Smooth muscle cell of bladder (primary cell): Measurements from ENCODE around the gene PIWIL1. TPM values are rescaled to one million over a fixed set of nuclear protein-coding genes. Genes with fewer than 3 reads are reported as not detected.

Experiments
- total RNA-seq: library from RNA; depleted of rRNA; stranded (reverse); fragments of >200 nt; gene quantifications from 2 replicates; pipeline ENCODE4 v1.2.3, GENCODE V29; 2014

The PIWIL1 gene
- total RNA-seq: not detected in 2 replicates

GRCh38 chr12:130337488-130338303 lies at the start of gene PIWIL1:
PIWIL1 (plus strand) TSS chr12:130337887; CDS start chr12:130342592, 4,705 bp downstream.

Other genes starting within 250 kb of the PIWIL1 start
- gene FZD10, start 175.4 kb upstream of the PIWIL1 start, total RNA-seq: under 0.01 TPM in 1 of 2 replicates, not detected in the other